PC-9 (cell line): ENCODE data around the gene NHSL1.

Source experiments
- EZH2 ChIP-seq: fragments of 200-600 bp; sonication (generic); IDR thresholded peaks from 2 replicates; pipeline ENCODE4 v1.8.0; 2017; ENCODE audit warnings: antibody characterized with exemption, low read depth
- TF ChIP-seq, protein P1 (sequence below): fragments of 200-600 bp; sonication (generic); conservative IDR thresholded peaks from 2 replicates; pipeline ENCODE4 v1.6.1; 2017; ENCODE audit warnings: mixed run types, antibody characterized with exemption, mild to moderate bottlenecking, moderate library complexity

GRCh38 chr6:138424004-138424904 is 75.0 kb downstream of the NHSL1 start:
- TF ChIP-seq, protein P1, sequence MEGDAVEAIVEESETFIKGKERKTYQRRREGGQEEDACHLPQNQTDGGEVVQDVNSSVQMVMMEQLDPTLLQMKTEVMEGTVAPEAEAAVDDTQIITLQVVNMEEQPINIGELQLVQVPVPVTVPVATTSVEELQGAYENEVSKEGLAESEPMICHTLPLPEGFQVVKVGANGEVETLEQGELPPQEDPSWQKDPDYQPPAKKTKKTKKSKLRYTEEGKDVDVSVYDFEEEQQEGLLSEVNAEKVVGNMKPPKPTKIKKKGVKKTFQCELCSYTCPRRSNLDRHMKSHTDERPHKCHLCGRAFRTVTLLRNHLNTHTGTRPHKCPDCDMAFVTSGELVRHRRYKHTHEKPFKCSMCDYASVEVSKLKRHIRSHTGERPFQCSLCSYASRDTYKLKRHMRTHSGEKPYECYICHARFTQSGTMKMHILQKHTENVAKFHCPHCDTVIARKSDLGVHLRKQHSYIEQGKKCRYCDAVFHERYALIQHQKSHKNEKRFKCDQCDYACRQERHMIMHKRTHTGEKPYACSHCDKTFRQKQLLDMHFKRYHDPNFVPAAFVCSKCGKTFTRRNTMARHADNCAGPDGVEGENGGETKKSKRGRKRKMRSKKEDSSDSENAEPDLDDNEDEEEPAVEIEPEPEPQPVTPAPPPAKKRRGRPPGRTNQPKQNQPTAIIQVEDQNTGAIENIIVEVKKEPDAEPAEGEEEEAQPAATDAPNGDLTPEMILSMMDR: no peak
- TF ChIP-seq EZH2: no peak
